Measurements from ENCODE around the gene CACNA2D3.

The CACNA2D3 gene

DNA sequence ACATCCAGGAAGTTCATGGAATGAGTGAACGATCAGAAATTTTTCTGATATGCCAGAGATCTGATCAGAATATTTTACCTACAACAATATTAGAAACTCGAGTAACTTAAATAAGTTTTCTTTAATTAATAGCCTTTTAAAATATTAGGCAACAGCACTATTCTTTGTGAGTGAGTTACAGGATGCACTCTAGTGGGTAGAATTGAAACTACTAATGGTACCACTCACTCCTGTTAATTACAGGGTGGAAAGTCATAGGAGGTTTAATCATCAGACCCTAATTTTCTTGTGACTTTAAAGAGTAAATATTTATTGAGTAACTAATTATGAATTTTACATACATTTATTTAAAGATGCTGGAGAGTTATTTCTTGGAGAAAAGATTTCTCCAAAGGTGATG is 217.3 kb downstream of the CACNA2D3 start:
- no peak for TF ChIP-seq POLR2AphosphoS5 (IDR thresholded peaks at IDR 0.05; ENCODE audit: low read depth, low read length)
- no peak for TF ChIP-seq SIN3A (IDR thresholded peaks at IDR 0.05; ENCODE audit: borderline replicate concordance, insufficient read depth, low read length)
- no peak for TF ChIP-seq TAF1 (IDR thresholded peaks at IDR 0.05; ENCODE audit: borderline replicate concordance, insufficient read depth, low read length)
- no peak for TF ChIP-seq REST (IDR thresholded peaks at IDR 0.05; ENCODE audit: insufficient read depth in 1 of 2, low read depth in 2 of 2, low read length in 2 of 2)
- no peak for TF ChIP-seq FOXP2 (optimal IDR thresholded peaks at IDR 0.05; ENCODE audit: borderline replicate concordance, extremely low read depth, extremely low read length, insufficient read depth)

GRCh38 chr3:54341811-54342210 is 219.5 kb downstream of the CACNA2D3 start:
- no peak for TF ChIP-seq FOXP2 (optimal IDR thresholded peaks at IDR 0.05; ENCODE audit: borderline replicate concordance, extremely low read depth, extremely low read length, insufficient read depth)
- TF ChIP-seq SIN3A (IDR thresholded peaks at IDR 0.05; ENCODE audit: borderline replicate concordance, insufficient read depth, low read length) = no peak
- no peak for TF ChIP-seq POLR2AphosphoS5 (IDR thresholded peaks at IDR 0.05; ENCODE audit: low read depth, low read length)
- no peak for TF ChIP-seq TAF1 (IDR thresholded peaks at IDR 0.05; ENCODE audit: borderline replicate concordance, insufficient read depth, low read length)
- TF ChIP-seq REST (IDR thresholded peaks at IDR 0.05; ENCODE audit: insufficient read depth in 1 of 2, low read depth in 2 of 2, low read length in 2 of 2) = no peak

DNA sequence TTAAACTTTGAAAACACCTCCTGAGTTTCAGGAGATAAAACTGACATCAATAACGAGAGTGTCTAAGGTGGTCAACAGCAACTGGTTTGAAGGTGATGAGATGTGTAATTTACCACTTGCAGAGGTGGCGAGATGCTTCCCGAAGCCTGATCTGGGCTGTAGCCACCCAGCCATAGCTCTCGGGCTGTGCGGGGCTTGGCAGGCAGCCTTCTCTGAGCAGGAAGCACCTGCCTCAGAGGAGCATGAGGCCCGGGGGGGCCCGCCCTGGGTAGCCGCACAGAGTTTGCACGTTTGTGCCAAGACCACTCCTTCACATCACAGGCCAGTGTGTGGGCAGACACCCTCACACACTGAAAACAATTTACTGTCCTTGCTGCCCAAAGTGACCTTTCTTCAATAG is 220.3 kb downstream of the CACNA2D3 start:
- TF ChIP-seq POLR2AphosphoS5 (IDR thresholded peaks at IDR 0.05; ENCODE audit: low read depth, low read length) = no peak
- TF ChIP-seq TAF1 (IDR thresholded peaks at IDR 0.05; ENCODE audit: borderline replicate concordance, insufficient read depth, low read length) = no peak
- no peak for TF ChIP-seq REST (IDR thresholded peaks at IDR 0.05; ENCODE audit: insufficient read depth in 1 of 2, low read depth in 2 of 2, low read length in 2 of 2)
- TF ChIP-seq FOXP2 (optimal IDR thresholded peaks at IDR 0.05; ENCODE audit: borderline replicate concordance, extremely low read depth, extremely low read length, insufficient read depth) = no peak
- TF ChIP-seq SIN3A (IDR thresholded peaks at IDR 0.05; ENCODE audit: borderline replicate concordance, insufficient read depth, low read length) = no peak

- TF ChIP-seq REST (IDR thresholded peaks at IDR 0.05; ENCODE audit: insufficient read depth in 1 of 2, low read depth in 2 of 2, low read length in 2 of 2) (no peak), TAF1 (IDR thresholded peaks at IDR 0.05; ENCODE audit: borderline replicate concordance, insufficient read depth, low read length) (no peak), FOXP2 (optimal IDR thresholded peaks at IDR 0.05; ENCODE audit: borderline replicate concordance, extremely low read depth, extremely low read length, insufficient read depth) (no peak), SIN3A (IDR thresholded peaks at IDR 0.05; ENCODE audit: borderline replicate concordance, insufficient read depth, low read length) (no peak), POLR2AphosphoS5 (IDR thresholded peaks at IDR 0.05; ENCODE audit: low read depth, low read length) (no peak)
Measured at GRCh38 chr3:54343495-54343894, 221.1 kb downstream of the CACNA2D3 start.
